GM21737 (cell line): ENCODE measurements around the gene VIL1.

Experiments
- ATAC-seq: cut with Tn5 transposase; IDR thresholded peaks from one replicate; pipeline ENCODE4 v1.9.1; 2021; ENCODE audit warnings: mild to moderate bottlenecking, moderate library complexity; ENCODE audit not compliant: unreplicated experiment

The VIL1 gene

GRCh38 chr2:218394298-218395089 lies 24.4 kb upstream of the VIL1 start:
- no peak for ATAC-seq

GRCh38 chr2:218395090-218395444 lies 23.9 kb upstream of the VIL1 start:
- no peak for ATAC-seq

DNA sequence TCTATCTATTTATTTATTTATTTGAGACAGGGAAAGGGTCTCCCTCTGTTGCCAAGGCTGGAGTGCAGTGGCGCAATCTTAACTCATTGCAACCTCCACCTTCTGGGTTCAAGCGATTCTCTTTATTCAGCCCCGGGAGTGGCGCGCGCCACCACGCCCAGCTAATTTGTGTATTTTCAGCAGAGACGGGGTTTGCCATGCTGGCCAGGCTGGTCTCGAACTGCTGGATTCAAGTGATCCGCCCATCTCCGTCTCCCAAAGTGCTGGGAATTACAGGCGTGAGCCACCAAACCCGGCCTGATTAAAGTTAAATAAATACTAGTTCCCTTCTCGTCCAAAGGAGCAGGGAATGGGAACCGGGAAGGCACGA lies 23.5 kb upstream of the VIL1 start:
- ATAC-seq, result no peak

GRCh38 chr2:218395826-218396687 lies 22.9 kb upstream of the VIL1 start:
- peak; percentile 51 for ATAC-seq

DNA sequence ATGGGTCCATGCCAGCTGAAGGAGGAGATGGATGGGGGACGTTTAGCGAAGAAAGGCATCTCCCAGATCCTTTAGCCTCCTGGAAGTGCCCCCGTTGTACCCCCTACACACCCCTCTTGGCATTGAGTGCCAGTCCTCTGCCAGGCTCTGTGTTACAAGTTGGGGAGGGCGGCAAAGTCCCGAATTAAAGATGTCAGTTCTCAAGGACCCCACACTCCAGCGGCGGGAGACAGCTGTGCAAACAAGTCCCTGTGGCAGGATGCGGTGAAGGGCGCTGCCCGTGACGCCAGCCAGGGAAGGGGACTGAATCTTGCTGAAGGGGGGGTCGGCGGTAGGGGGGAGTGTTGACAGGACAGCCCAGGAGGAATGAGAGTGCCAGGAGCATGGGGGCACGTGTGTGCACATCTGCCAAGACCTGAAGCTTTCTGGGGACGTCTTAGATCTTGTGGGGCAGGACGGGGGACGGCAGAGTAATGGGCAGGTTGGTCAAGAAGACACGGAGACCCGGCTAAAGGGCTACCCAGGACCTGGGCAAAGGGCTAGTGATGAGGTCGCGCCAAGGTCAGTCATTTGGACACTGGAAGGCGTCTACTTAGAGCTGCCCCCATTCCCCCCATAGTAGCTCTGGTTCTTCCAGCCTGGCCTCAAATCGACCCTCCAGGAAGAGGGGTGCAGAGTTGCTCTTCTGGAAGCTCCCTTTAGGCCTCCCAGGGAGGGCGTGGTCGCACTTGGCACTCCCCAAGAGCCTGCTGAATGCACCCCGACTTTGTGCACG lies 22.0 kb upstream of the VIL1 start:
- no peak for ATAC-seq

DNA sequence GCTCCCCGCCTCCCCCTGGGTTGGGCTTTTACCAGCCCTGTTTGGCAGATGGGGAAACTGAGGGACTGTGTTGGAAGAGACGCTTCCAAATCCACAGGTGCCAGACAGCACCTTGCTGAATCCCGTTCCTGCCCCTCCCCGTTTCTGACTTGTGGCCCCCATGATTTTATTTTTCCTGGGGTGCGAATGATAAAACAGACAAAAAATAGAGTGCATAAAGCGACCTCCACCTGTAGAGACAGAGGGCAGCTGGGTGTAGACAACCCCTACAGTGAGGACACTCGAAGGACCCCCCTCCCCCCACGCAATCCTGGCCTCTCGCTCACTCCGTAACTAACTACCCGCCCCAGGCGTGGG lies 21.5 kb upstream of the VIL1 start:
- no peak for ATAC-seq

DNA sequence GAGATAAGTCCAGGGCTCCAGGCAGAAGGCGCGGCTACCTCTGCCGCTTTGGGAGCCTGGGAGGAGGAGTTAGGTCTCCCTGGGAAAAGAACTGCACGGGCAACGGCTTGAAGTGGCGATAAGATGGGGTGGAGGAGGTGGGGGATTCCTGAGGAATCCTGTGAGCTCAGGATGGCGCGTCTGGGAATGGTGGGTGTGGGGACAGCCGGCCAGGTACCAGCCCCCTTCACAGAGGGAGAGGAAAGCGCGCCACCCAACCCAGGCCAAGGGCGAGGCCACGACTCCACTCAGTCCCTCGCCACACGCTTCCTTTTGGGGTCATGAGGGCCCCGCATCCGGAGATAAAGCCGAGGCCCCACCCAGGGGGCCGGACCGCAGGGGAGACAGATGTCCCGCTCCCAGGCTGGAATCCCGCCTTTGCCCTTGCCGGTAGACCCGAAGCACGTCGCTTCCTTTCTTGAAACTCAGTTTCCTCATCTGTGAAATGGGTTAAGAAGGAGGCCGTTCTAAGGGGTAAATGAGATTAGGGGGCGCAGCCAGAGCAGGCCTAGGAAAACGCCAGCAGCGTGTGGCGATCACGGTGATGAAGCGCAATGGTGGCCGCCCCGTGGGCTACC lies 21.0 kb upstream of the VIL1 start:
- no peak for ATAC-seq

DNA sequence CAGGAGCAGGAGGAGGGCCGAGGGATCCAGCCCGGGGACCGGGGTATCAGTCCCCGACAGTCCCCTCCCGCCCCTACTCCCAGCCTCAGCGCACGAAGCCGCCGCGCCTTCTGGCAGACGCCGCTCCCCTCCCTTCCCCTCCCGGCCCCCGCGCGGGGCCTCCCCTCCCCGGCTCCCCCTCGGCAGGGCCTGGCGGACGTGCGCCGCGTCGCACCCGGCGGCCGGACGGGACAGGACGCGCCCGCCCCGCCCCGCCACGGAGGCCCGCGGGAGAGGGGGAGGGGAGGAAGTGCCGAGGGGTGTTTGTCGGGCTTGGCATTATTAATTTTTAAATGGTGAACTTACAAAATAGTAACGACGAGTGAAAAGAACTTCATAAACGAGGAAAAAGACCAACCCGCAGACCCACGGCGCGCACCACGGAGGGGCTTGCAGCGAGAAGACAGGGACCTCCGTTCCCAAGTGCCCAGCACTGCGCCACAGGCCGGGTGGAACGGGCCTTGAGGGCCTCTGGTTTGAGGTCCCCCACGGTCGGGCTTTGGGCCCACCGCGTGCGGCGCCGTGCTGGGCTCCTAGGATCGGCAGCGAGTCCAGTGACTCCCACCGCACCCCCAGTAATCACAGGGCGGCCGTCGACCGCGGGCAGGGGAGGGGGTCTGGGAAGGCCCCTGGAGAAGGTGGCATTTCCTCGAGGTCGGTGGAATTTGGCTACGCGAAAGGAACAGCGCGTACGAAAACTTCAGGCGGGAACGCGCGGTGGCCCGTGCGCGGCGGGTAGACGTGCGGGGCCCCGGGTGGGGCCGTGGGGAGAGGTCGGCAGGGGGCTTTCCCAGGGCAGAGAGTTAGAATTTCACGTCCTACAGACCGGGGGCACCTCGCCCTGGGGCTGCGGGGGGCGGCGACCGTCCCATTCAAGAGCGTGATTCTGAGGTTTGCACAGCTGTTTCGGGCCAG lies 20.2 kb upstream of the VIL1 start:
- no peak for ATAC-seq

- peak; percentile 35 for ATAC-seq
Measured at GRCh38 chr2:218399391-218400166, 19.3 kb upstream of the VIL1 start, which contains the start of gene CTDSP1. CTDSP1 (plus strand) TSS chr2:218399868; CDS start chr2:218400091, 223 bp downstream.

- no peak for ATAC-seq
Measured at GRCh38 chr2:218400167-218400929, 18.6 kb upstream of the VIL1 start.

DNA sequence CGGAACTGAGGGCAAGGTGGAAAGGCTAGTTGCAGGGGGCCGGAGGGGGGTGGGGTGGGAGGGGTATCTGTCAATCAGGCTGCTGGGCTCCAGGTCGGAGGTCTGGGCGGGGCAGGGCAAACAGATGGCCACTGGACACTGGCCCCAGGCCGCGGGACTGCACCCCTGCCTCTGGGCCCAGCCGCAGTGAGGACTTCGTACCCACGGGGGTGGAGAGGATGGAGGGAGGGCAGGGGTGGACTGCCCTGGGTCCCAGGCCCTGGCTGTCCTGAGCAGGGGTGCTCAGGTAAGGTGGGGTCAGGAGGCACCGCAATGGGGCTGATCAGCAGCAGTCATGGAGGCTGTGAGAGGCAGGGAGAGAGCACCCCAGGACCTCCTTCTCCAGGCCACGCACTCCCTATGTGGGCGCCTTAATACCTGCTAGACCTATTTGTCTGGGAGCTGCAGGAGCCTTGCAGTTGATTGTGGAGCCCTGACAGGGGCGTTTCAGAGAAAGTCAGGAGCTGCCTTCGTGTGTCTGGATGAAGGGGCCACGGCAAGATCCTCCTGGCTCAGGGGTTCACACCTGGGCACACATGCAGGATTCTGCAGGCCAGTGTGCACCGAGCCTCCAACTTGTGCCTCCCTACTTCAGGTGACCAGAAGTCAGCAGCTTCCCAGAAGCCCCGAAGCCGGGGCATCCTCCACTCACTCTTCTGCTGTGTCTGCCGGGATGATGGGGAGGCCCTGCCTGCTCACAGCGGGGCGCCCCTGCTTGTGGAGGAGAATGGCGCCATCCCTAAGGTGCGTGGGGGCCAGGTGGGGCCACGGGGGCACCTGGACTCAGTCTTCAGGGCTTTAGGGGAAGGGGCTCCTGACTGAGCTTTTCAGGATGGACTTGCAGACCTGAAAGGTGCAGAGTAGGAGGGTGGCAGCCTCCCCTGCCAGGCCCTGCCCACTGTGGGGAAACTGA lies 17.7 kb upstream of the VIL1 start:
- no peak for ATAC-seq

GRCh38 chr2:218401890-218402289 lies 17.0 kb upstream of the VIL1 start:
- no peak for ATAC-seq

GRCh38 chr2:218402491-218402901 lies 16.4 kb upstream of the VIL1 start:
- ATAC-seq, result no peak

DNA sequence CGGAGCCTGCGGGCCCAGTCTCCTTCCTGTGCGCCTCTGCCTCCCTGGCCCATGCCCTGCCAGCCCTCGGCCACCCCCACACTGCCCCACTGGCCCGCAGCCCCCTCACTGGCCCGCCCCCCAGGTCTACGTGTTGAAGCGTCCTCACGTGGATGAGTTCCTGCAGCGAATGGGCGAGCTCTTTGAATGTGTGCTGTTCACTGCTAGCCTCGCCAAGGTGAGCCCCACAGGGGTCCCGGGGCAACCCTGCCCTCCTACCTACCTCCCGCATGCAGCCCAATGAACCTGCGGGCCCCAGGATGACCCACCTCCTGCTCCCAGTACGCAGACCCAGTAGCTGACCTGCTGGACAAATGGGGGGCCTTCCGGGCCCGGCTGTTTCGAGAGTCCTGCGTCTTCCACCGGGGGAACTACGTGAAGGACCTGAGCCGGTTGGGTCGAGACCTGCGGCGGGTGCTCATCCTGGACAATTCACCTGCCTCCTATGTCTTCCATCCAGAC lies 16.0 kb upstream of the VIL1 start:
- no peak for ATAC-seq

DNA sequence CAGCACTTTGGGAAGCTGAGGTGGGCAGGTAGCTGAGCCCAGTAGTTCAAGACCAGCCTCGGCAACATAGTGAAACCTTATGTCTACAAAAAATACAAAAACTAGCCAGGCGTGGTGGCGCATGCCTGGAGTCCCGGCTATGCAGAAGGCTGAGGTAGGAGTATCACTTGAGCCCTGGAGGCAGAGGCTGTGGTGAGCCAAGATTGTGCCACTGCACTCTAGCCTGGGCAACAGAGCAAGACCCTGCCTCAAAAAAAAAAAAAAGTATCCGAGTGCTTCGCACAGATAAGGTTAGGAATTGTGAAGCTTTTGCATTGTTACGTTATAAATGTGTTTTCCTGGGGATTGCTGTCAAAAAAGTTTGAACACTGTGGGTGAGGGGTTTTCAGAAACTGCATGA lies 15.1 kb upstream of the VIL1 start:
- no peak for ATAC-seq

GRCh38 chr2:218404351-218405085 lies 14.4 kb upstream of the VIL1 start:
- ATAC-seq, result no peak
